Erythroblast (primary cell): ENCODE measurements around the gene APBB2.

Experiments
- DNase-seq, 2 experiments: peaks; one replicate each; lab custom pipeline; 2025; lab: John Stamatoyannopoulos, UW
- GATA1 ChIP-seq: IDR thresholded peaks from 2 replicates; pipeline ENCODE4 v1.6.1; 2011; ENCODE audit warnings: low read depth, mild to moderate bottlenecking, control low read depth, low read length, moderate library complexity
- POLR2A ChIP-seq: IDR thresholded peaks from 2 replicates; pipeline ENCODE4 v1.6.1; 2011; ENCODE audit warnings: mild to moderate bottlenecking, low read length

The APBB2 gene

DNA sequence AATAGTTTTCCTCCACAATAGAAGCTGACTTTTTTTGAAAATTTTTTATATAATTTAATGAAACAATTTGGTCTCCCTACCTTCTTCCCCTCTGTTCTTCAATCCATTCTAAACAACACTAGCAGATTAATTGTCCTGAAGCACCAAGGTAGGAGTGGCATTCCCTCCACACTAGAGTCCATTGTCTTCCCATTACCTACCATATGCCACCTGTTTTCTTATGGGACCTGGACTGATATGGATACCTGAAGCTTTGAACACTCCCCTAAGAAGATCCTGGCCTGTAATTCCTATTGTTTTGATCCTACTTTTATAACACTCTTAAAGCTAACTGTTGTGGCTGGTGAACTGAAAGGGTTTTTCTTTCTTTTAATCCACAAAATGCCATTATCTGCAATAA lies 92.0 kb downstream of the APBB2 start:
- DNase-seq, result no peak
- TF ChIP-seq GATA1, result no peak
- no peak for TF ChIP-seq POLR2A

DNA sequence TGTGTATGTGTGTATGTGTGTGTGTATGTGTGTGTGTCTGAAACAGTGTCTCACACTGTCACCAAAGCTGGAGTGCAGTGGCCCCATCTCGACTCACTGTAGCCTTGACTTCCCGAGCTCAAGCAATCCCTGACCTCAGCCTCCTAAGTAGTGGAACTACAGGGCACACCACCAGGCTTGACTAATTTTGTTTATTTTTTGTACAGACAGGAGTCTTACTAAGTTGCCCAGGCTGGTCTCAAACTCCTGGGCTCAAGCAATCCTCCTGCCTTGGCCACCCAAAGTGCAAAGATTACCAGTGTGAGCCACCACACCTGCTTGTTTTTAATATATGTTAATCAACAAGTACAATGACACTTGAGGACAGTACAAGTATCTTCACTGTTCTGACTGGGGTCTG lies 92.4 kb downstream of the APBB2 start:
- TF ChIP-seq GATA1 (no peak), POLR2A (no peak)
- DNase-seq, result no peak

DNA sequence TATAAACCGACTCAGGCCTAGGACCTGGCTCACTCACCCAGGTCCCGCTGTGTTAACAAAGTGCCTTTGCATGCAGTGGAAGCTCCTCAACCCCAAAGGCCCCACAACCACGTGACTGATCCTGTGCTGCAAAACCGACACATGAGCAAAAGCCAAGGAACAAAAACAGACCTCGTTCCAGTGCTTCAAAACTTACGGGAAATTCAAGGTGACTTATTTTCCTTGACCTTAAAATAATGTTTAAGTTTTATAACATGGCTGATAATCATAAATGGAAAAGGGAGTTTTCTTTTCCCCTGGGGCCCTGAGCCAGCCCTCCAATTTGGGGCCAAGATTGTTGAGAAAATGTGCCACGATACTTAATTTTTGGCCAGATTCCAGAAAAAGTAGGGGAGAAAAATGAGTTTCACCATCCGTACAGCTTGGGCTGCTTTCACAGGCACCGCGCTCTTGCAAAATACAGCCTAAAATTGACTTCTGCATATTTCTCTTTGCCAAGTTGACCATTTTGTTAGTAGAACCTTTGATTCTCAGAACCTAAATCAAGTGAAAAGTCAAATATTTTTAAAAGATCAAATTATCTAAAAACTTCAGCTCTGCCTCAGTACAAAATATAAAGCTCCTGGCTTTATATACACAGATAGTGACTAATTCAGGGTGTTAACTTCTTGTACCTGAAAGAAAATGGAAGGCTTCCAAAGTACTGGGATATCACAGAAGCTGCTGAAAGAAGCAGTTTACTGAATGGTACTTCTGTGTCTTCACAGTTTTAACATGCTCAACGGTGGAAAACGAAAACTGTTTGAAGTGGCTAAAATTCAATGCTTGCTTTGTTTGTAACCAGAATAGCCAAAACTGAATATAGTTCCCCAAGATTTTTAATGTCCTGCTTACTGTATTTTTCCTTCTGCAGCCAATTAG lies 93.8 kb downstream of the APBB2 start:
- TF ChIP-seq GATA1 (no peak), POLR2A (no peak)
- DNase-seq, result no peak

DNA sequence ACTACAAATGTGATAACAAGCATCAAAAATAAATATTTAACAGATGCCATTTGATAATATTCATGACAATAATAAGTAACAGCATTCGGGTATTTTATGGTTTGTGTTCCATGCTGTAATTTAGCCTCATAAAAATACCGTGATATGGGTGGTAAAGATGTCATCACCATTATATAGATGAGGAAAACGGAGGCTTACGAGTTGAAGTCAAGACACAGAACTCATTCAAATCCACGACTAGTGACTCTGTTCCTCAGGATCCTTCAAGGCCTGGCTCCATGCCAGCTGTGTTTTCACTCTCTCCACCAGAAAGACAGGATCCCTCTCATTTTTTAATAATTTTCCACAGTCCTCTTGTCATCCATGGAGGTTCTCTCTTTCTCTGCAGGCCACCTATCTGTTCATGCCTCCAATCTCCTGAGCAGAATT lies 94.5 kb downstream of the APBB2 start:
- TF ChIP-seq GATA1, result no peak
- TF ChIP-seq POLR2A, result no peak
- no peak for DNase-seq

DNA sequence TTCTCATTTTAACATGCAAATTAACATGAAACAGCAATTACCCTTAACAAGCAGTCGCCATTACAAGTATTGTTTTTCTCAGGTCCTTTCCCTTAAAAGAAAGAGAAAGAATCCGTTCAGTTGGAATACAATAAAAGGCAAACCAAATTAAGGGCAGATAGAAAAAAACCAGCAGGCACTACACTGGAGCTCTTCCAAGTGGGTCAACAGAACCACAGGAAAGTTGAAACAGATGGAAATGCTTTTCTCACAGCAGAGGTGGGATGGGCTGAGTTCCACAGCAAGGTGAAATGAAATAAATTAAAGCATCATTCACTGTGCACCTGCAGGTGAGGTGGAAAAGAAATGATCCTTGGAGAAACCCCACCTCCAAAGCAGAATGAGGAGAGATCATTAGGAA lies 102.6 kb downstream of the APBB2 start:
- DNase-seq, result no peak
- no peak for TF ChIP-seq POLR2A
- TF ChIP-seq GATA1, result no peak

DNA sequence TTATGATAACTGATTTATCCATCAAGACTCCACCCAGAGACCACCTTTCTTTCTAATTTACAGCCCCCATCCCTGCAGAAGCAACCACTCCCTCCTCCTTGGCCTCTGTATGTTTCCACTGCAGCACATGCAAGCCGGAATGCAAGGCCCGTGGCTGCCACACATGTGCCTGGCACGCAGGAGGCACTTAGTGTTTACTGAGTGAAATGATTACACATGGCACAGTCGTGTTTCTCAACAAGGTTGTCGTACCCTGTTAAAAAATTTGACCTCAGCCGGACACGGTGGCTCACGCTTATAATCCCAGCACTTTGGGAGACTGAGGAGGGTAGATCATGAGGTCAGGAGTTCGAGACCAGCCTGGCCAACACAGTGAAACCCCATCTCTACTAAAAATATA lies 104.3 kb downstream of the APBB2 start:
- TF ChIP-seq POLR2A, result no peak
- no peak for DNase-seq

DNA sequence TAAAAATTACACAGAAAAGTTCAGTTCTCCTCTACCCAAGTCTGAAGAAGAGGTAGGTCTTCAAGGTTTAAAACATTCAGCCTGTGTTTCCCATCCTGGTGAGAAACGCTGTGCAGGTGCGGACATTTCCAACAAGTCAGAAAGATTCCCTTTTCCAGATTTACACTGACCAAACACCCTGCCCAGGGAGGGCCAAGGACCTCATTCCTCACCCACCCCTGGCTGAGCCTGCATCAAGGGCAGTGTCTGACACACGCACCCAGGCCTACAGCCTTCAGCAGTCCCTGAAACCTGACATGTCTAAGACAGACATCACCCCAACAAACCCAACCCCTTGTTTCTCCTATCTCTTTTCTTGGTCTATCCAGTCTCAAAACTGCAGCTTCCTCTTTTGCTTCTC lies 105.9 kb downstream of the APBB2 start:
- TF ChIP-seq POLR2A, result no peak
- TF ChIP-seq GATA1, result no peak
- no peak for DNase-seq

DNA sequence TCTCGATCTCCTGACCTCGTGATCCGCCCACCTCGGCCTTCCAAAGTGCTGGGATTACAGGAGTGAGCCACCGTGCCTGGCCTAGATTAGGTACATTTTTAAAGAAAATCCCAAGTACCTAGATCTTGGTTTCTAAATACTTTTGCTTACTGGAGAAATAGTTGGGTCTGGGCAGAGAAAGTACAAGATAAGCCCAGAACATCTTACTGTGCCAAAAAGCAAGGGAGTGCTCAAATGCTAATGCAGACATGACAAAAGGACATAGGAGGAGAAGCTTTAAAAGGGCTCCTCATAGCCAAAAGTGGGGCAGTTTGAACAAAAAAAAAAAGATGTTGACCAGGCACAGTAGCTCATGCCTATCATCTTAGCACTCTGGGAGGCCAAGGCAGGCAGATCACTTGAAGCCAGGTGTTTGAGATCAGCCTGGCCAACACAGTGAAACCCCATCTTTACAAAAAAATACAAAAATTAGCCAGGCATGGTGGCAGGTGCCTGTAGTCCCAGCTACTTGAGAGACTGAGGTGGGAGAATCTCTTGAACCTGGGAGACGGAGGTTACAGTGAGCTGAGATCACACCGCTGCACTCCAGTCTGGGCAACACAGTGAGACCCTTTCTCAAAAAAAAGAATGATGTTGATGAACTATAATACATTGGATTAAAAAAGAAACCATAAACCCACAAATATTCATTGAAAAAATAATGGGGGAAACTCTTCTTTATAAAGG lies 107.5 kb downstream of the APBB2 start:
- no peak for DNase-seq
- TF ChIP-seq POLR2A (no peak), GATA1 (no peak)

DNA sequence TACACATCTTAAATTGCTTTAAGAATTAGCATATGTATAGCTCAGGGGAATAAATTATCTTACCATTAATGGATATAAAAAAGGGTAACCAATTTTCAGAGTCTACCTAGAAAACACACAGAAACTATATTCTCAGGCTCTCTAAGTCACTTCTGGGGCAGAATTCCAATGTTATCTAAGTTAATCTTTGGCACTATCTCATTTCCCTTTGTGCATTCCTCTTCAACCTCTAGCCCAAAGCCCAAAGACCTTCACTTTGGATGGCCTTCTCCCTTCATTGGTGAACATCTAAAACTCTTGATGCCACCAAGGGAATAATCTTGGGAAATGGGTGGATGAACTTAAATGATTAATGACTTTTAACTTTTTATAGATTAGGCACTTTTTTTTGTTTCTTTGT lies 108.3 kb downstream of the APBB2 start:
- no peak for DNase-seq
- TF ChIP-seq POLR2A (no peak), GATA1 (no peak)

DNA sequence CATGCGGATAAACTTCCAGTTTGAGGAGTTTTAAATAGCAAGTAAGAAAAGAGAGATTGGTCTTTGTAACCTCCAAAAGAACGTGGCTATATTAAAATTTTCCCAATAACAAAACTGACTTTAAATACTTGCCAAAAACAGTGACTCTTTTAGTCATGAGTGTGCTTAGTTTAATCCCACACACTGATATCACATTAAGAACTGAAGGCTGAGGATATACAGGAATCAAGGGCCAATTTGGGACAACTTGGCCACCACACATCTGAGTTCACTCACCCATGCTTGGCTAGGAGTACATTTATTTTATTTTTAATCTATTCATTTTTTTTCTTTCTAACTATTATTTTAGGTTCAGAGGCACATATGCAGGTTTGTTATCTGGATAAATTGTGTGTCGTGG lies 110.2 kb downstream of the APBB2 start:
- DNase-seq, result no peak
- no peak for TF ChIP-seq POLR2A
- TF ChIP-seq GATA1, result no peak

DNA sequence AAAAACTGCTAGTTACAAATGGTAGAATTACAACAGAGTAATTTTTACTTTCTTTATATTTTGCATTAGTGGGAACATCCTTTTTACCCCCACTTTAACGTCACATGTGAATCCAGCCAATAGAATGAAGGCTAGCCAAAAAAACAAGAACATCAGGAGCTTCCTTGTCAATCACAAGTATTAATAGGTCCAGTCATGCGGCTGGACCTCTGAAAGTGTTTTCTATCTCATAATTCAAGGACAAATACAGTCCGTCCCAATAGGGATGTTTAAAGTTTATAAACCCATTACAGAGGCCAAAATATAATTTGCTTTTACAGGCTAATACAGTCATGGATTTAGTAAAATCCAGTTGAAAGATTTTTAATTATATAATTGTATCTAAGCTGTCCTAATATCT lies 110.7 kb downstream of the APBB2 start:
- TF ChIP-seq POLR2A, result no peak
- no peak for TF ChIP-seq GATA1
- no peak for DNase-seq

DNA sequence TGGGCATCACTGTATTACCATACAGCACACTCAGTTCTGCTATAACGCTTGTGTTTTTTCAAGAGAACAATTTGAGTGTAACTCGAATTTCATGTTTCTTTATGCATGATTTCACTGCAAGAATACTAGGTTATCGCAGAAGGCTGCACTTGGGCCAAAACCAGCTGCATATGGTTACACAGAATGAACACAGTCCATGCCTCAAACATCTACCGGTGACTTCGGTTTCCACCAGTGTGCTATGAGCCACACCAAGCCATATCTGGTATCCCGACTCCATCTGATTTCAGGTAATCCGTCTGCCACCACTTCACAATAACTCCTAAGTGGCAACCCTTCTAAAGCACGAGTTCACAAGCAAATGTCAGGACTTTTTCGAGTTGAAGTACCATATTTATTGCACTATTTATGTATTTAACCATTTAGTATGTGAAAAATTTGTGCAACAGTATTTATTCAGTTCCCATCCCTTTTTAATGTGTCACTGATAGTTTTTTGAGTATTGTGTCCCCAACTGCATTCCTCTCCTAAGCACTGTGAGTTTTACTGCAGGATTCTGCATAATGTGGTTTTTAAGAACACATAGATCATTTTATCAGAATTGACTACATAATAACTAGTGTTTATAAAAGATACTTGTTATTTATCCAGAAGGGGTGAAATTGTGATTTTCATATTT lies 111.8 kb downstream of the APBB2 start:
- DNase-seq, result no peak
- TF ChIP-seq GATA1 (no peak), POLR2A (no peak)

DNA sequence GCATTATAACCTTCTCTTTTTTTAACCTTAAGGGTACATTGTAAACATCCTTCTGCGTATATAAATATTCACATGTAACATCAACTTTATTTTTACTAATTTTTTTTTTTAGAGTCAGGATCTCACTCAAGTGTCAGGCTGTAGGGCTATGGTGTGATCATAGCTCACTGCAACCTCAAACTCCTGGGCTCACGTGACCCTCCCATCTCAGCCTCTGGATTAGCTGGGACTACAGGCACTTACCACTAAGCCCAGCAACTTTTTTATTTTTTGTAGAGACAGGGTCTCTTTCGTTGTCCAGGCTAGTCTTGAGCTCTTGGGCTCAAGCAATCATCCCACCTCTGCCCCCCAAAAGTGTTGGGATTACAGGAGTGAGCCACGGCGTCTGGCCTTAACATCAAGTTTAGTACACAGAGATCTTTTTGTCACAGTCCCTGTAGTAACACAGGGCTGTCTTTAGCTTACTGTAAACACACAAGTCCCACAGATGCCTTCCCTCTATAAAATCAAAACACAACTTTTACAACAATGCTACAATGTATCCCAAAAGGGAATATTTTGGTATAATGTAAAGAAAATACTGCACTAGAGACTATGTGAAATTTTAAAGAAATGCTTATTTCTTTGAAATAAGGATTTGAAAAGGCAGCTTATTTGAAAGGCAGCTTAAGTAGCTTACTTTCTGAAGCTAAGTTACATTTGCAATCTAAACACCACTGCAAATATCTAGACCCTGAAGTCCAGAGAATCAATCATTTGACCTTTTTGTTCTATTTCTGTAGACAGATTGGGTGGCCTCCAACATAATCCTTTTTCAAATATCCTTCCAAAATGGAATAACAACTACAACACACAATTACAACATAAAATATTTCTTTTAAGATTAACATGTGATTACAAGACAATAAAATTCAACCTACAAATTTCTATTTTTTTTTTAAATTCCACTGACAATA lies 116.0 kb downstream of the APBB2 start:
- no peak for TF ChIP-seq GATA1
- no peak for TF ChIP-seq POLR2A
- no peak for DNase-seq

DNA sequence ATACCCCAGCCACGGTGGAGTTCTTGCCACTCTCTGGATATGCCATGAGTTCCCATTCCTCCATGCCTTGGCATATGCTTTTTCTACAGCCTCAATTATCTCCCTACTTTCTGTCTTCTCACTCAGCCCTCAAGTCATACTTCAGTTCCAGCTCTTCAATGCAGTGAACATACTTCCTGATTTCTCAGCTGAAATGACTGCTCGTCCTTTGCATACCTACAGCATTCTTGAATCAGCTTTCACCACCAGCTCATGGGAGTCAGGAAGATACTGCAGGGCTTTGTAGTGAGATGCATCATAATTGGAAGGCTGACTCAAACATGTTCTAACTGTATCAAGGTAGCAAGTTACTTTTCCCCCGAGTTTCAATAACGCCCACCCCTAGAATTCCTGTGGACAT lies 118.4 kb downstream of the APBB2 start:
- DNase-seq, result no peak
- TF ChIP-seq POLR2A (no peak), GATA1 (no peak)
